Measurements from ENCODE around the gene GTPBP1.
A peak's percentile ranks its signal among the peaks of the same experiment; 100 is the strongest.

Gene GTPBP1

GRCh38 chr22:38737302-38738060 lies 31.7 kb downstream of the GTPBP1 start:
- no peak for TF ChIP-seq CTCF (conservative IDR thresholded peaks at IDR 0.05; ENCODE audit: control insufficient read depth, insufficient read depth, low read depth, low read length)
- H3K4me3 ChIP-seq (ENCODE audit: control insufficient read depth, low read depth, low read length), result no peak overlapping the region
- DNase-seq (ENCODE audit: low read depth), result peak; percentile 21

- no peak for TF ChIP-seq CTCF (conservative IDR thresholded peaks at IDR 0.05; ENCODE audit: control insufficient read depth, insufficient read depth, low read depth, low read length)
- no peak for DNase-seq (ENCODE audit: low read depth)
- H3K4me3 ChIP-seq (ENCODE audit: control insufficient read depth, low read depth, low read length), result no peak overlapping the region
Measured at GRCh38 chr22:38738475-38739070, 32.8 kb downstream of the GTPBP1 start.

DNA sequence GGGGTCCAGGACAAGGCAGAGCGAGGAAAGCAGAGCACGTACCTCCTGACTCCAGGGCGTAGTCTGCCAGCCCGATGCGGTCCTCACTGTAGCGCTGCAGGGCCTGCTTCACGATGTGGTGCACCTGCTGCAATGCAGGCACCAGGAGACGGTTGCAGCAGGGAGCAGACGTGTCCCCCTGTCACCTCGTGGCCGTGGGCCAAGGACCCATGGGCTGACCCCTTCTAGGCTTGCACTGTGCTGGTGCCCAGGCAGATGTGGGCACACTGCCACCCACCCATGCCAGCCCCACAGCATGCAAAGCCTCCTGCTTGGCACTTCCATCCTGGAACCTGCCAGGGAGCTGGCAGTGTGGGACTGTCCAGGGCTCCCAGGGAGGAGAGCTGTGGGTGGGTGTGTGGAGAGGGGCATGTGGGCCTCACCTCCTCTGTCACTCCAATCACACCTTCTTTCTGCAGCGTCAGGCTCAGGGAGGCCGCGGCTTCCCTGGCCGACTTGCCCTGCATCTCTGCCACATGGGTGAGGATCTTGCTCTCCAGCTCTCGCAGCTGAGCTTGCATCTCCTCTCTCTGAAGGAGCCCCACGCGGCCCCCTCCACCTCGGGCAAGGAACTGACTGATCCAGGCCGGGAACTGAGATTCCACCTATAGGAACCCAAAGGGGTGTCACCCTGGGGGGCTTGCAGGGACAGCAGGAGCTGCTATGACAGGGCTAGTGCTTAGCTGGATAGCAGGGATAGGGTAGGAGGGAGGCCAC lies 33.7 kb downstream of the GTPBP1 start:
- TF ChIP-seq CTCF (conservative IDR thresholded peaks at IDR 0.05; ENCODE audit: control insufficient read depth, insufficient read depth, low read depth, low read length), result no peak
- DNase-seq (ENCODE audit: low read depth), result no peak
- H3K4me3 ChIP-seq (ENCODE audit: control insufficient read depth, low read depth, low read length), result no peak overlapping the region

- DNase-seq (ENCODE audit: low read depth), result no peak
- no peak for TF ChIP-seq CTCF (conservative IDR thresholded peaks at IDR 0.05; ENCODE audit: control insufficient read depth, insufficient read depth, low read depth, low read length)
- no peak overlapping the region for H3K4me3 ChIP-seq (ENCODE audit: control insufficient read depth, low read depth, low read length)
Measured at GRCh38 chr22:38740116-38740723, 34.5 kb downstream of the GTPBP1 start.

- no peak overlapping the region for H3K4me3 ChIP-seq (ENCODE audit: control insufficient read depth, low read depth, low read length)
- TF ChIP-seq CTCF (conservative IDR thresholded peaks at IDR 0.05; ENCODE audit: control insufficient read depth, insufficient read depth, low read depth, low read length), result no peak
- no peak for DNase-seq (ENCODE audit: low read depth)
Measured at GRCh38 chr22:38740754-38741153, 35.0 kb downstream of the GTPBP1 start.

- TF ChIP-seq CTCF (conservative IDR thresholded peaks at IDR 0.05; ENCODE audit: control insufficient read depth, insufficient read depth, low read depth, low read length), result no peak
- no peak for DNase-seq (ENCODE audit: low read depth)
- H3K4me3 ChIP-seq (ENCODE audit: control insufficient read depth, low read depth, low read length), result no peak overlapping the region
Measured at GRCh38 chr22:38741166-38741565, 35.4 kb downstream of the GTPBP1 start.

Measured in fibroblast of mammary gland (primary cell).